ENCODE results near the gene BRD3OS. TPM values are rescaled to one million over a fixed set of nuclear protein-coding genes. Genes with fewer than 3 reads are reported as not detected.

The BRD3OS gene
- total and polyA plus RNA-seq, 10 of the 15 experiments (the other 5 are each of a cell fraction or from before 2014, with no cell fraction given), result 2.1 to 13.7 (median 10.7) TPM

DNA sequence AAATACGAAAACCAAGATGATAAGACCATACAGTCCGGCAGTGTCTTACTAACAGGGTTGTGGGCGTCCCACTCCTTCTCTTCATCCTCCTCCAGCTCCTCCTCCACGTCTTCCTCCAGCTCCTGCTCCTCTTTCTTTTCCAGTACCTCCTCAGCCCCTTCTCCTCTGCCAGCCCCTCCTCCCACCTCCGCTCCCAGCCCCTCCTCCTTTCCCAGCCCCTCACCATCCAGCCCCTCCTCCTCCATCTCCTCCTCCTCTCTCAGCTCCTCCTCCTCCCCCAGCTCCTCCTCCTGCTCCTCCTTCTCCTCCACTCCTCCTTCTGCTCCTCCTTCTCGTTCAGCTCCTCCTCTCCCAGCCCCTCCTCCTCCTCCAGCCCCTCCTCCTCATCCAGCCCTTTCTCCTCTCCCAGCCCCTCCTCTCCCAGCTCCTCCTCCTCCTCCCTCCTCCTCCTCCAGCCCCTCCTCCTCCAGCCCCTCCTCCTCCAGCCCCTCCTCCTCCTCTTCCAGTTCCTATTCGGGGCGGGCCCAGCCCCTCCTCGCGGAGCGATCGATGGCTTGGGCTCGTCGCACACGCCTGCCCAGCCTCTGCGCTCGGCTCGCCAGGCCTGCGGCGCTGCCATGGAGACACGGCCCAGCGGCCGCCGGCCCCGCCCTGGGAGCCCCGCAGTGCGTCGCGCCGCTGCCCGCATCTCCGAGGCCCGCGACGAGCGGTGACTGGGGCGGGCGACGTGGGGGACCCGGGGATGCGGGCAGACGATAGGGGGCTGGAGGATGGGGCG, at the start of gene BRD3OS (continued):
- TF ChIP-seq, protein P1, sequence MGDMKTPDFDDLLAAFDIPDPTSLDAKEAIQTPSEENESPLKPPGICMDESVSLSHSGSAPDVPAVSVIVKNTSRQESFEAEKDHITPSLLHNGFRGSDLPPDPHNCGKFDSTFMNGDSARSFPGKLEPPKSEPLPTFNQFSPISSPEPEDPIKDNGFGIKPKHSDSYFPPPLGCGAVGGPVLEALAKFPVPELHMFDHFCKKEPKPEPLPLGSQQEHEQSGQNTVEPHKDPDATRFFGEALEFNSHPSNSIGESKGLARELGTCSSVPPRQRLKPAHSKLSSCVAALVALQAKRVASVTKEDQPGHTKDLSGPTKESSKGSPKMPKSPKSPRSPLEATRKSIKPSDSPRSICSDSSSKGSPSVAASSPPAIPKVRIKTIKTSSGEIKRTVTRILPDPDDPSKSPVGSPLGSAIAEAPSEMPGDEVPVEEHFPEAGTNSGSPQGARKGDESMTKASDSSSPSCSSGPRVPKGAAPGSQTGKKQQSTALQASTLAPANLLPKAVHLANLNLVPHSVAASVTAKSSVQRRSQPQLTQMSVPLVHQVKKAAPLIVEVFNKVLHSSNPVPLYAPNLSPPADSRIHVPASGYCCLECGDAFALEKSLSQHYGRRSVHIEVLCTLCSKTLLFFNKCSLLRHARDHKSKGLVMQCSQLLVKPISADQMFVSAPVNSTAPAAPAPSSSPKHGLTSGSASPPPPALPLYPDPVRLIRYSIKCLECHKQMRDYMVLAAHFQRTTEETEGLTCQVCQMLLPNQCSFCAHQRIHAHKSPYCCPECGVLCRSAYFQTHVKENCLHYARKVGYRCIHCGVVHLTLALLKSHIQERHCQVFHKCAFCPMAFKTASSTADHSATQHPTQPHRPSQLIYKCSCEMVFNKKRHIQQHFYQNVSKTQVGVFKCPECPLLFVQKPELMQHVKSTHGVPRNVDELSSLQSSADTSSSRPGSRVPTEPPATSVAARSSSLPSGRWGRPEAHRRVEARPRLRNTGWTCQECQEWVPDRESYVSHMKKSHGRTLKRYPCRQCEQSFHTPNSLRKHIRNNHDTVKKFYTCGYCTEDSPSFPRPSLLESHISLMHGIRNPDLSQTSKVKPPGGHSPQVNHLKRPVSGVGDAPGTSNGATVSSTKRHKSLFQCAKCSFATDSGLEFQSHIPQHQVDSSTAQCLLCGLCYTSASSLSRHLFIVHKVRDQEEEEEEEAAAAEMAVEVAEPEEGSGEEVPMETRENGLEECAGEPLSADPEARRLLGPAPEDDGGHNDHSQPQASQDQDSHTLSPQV (IDR thresholded peaks at IDR 0.05), result no peak
- TF ChIP-seq SREBF1 (IDR thresholded peaks at IDR 0.05; ENCODE audit: low read length) (no peak), HDGF (IDR thresholded peaks at IDR 0.05) (peak; percentile 100), RFX5 (IDR thresholded peaks at IDR 0.05; ENCODE audit: low read depth, low read length) (no peak), BACH1 (IDR thresholded peaks at IDR 0.05; ENCODE audit: borderline replicate concordance) (peak; percentile 35; the same call in 1 of the 2 replicates), MEF2B (IDR thresholded peaks at IDR 0.05; ENCODE audit: partially characterized antibody, poor library complexity, severe bottlenecking) (no peak), JUND (IDR thresholded peaks at IDR 0.05; ENCODE audit: low read depth, low read length) (no peak), RAD21 (IDR thresholded peaks at IDR 0.05; ENCODE audit: insufficient read depth, low read depth, low read length) (no peak), SUZ12 (IDR thresholded peaks at IDR 0.05; ENCODE audit: unreplicated experiment) (no peak), ZNF622 (IDR thresholded peaks at IDR 0.05) (no peak), SIN3A (IDR thresholded peaks at IDR 0.05; ENCODE audit: low read depth, low read length) (peak; percentile 85), PAX8 (IDR thresholded peaks at IDR 0.05) (no peak), POU2F2 (IDR thresholded peaks at IDR 0.05; ENCODE audit: borderline replicate concordance, low read depth, low read length) (no peak), RAD51 (IDR thresholded peaks at IDR 0.05) (no peak), SRF (IDR thresholded peaks at IDR 0.05; ENCODE audit: low read depth in 2 of 2, low read length in 2 of 2) (peak; percentile 95 to 99), MXI1 (IDR thresholded peaks at IDR 0.05; ENCODE audit: low read depth, low read length) (peak; percentile 94), KLF5 (IDR thresholded peaks at IDR 0.05; ENCODE audit: partially characterized antibody) (no peak), SPI1 (IDR thresholded peaks at IDR 0.05; ENCODE audit: borderline replicate concordance, insufficient read depth, low read depth, low read length) (peak; percentile 38; the same call in 1 of the 2 replicates)
- TF ChIP-seq, protein P2, sequence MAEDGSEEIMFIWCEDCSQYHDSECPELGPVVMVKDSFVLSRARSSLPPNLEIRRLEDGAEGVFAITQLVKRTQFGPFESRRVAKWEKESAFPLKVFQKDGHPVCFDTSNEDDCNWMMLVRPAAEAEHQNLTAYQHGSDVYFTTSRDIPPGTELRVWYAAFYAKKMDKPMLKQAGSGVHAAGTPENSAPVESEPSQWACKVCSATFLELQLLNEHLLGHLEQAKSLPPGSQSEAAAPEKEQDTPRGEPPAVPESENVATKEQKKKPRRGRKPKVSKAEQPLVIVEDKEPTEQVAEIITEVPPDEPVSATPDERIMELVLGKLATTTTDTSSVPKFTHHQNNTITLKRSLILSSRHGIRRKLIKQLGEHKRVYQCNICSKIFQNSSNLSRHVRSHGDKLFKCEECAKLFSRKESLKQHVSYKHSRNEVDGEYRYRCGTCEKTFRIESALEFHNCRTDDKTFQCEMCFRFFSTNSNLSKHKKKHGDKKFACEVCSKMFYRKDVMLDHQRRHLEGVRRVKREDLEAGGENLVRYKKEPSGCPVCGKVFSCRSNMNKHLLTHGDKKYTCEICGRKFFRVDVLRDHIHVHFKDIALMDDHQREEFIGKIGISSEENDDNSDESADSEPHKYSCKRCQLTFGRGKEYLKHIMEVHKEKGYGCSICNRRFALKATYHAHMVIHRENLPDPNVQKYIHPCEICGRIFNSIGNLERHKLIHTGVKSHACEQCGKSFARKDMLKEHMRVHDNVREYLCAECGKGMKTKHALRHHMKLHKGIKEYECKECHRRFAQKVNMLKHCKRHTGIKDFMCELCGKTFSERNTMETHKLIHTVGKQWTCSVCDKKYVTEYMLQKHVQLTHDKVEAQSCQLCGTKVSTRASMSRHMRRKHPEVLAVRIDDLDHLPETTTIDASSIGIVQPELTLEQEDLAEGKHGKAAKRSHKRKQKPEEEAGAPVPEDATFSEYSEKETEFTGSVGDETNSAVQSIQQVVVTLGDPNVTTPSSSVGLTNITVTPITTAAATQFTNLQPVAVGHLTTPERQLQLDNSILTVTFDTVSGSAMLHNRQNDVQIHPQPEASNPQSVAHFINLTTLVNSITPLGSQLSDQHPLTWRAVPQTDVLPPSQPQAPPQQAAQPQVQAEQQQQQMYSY (CRISPR knock-in tag; IDR thresholded peaks at IDR 0.05), result no peak
- TF ChIP-seq, protein P3, sequence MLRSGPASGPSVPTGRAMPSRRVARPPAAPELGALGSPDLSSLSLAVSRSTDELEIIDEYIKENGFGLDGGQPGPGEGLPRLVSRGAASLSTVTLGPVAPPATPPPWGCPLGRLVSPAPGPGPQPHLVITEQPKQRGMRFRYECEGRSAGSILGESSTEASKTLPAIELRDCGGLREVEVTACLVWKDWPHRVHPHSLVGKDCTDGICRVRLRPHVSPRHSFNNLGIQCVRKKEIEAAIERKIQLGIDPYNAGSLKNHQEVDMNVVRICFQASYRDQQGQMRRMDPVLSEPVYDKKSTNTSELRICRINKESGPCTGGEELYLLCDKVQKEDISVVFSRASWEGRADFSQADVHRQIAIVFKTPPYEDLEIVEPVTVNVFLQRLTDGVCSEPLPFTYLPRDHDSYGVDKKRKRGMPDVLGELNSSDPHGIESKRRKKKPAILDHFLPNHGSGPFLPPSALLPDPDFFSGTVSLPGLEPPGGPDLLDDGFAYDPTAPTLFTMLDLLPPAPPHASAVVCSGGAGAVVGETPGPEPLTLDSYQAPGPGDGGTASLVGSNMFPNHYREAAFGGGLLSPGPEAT (IDR thresholded peaks at IDR 0.05; ENCODE audit: low read depth), result no peak
- TF ChIP-seq, protein P4, sequence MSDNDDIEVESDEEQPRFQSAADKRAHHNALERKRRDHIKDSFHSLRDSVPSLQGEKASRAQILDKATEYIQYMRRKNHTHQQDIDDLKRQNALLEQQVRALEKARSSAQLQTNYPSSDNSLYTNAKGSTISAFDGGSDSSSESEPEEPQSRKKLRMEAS (IDR thresholded peaks at IDR 0.05; ENCODE audit: low read depth, low read length), result peak; percentile 71

All from GM12878 (cell line).